Kidney (tissue), 14 donors: ENCODE results near the gene FLRT2. TPM values are rescaled to one million over a fixed set of nuclear protein-coding genes. Genes with fewer than 3 reads are reported as not detected.

Source experiments
- DNase-seq, 5 donors: peaks; one replicate each; pipeline ENCODE4 v3.0.0-alpha.2; 2013 to 2020
- FAIRE-seq: peaks from 2 replicates; lab custom pipeline; 2012; peaks lifted over from hg19 to GRCh38; lab: Jason Lieb, UNC
- H3K27ac ChIP-seq, 2 donors: one replicate each; pipeline ENCODE4 v1.7.0; 2013; ENCODE audit warnings: low read depth in 2 of 2, low read length in 2 of 2, inconsistent platforms in 1 of 2
- H3K27me3 ChIP-seq: one replicate; pipeline ENCODE4 v1.7.1; 2013; ENCODE audit warnings: low read length, inconsistent platforms; ENCODE audit not compliant: control insufficient read depth, insufficient read depth
- H3K36me3 ChIP-seq, 3 donors: one replicate each; pipeline versions ENCODE4 v1.7.0 to v1.7.1; 2013; ENCODE audit warnings: low read length in 3 of 3, control low read depth in 1 of 3, inconsistent platforms in 1 of 3; ENCODE audit not compliant: insufficient read depth in 3 of 3, control insufficient read depth in 2 of 3
- H3K4me1 ChIP-seq, 3 donors: one replicate each; pipeline versions ENCODE4 v1.7.0 to v1.7.1; 2013; ENCODE audit warnings: low read length in 3 of 3, inconsistent platforms in 1 of 3, low read depth in 1 of 3; ENCODE audit not compliant: control insufficient read depth in 2 of 3, insufficient read depth in 2 of 3
- H3K4me3 ChIP-seq, 3 donors: one replicate each; pipeline versions ENCODE4 v1.7.0 to v1.8.1; 2013; ENCODE audit warnings: low read length in 3 of 3, control low read depth in 1 of 3, inconsistent platforms in 1 of 3
- H3K9ac ChIP-seq, 3 donors: one replicate each; pipeline versions ENCODE4 v1.7.0 to v1.7.1; 2013; ENCODE audit warnings: low read length in 3 of 3, control low read depth in 1 of 3, inconsistent platforms in 1 of 3
- H3K9me3 ChIP-seq, 3 donors: one replicate each; pipeline versions ENCODE4 v1.7.0 to v1.7.1; 2013; ENCODE audit warnings: low read length in 3 of 3, control low read depth in 1 of 3, inconsistent platforms in 1 of 3; ENCODE audit not compliant: control insufficient read depth in 2 of 3, insufficient read depth in 1 of 3
- CTCF ChIP-seq: IDR thresholded peaks from 3 replicates; pipeline ENCODE4 v1.5.1; 2012; ENCODE audit warnings: mild to moderate bottlenecking, moderate library complexity, borderline replicate concordance; ENCODE audit not compliant: insufficient read depth; ENCODE audit errors: extremely low read depth
- intact Hi-C: fragments of 100-400 bp; cut with DNase I; formaldehyde crosslinking; loops from one replicate; pipeline ENCODE4 v1.11.1; 2022
- polyA plus RNA-seq: library from polyadenylated mRNA; stranded (reverse); fragments of 350-450 nt; fragmentation: Illumina TruSeq; extraction: RNeasy Lipid Tissue Mini Kit (QIAGEN cat#74804); gene quantifications from one replicate; pipeline ENCODE4 v1.2.3, GENCODE V29; 2014; ENCODE audit warnings: low read depth, low replicate concordance; ENCODE audit not compliant: insufficient read depth
- total RNA-seq: library from RNA; stranded (reverse); fragmentation: NEBNext Ultra II Directional; extraction: Animal tissue kit (Norgen Biotek cat#: 25700); gene quantifications from one replicate; pipeline ENCODE4 v1.2.1, GENCODE V29; 2021
- donor health status: control.
- donor health status: control.
- donor health status: control.
- donor health status: control.
- donor health status: control.
- donor health status: DM: yes; HTN: yes; CAD: no.
- donor health status: Normal renal cell carcinoma (clear cell type).

FLRT2 gene
- total and polyA plus RNA-seq, 2 donors from 2014 or later, result 1.2 to 16.6 TPM

- Histone ChIP-seq H3K9me3 (no peaks in the 10 kb centered on the region), H3K4me1 (no peaks in the 10 kb centered on the region), H3K4me3 (no peak overlapping the region), H3K9ac (no peak overlapping the region), H3K27ac (no peak overlapping the region), H3K36me3 (peaks cover 0 to 8% (median 0%) of the 10 kb centered on the region in 3 donors), H3K27me3 (no peaks in the 10 kb centered on the region)
- DNase-seq, result no peak
- FAIRE-seq, result no peak
- no peak for TF ChIP-seq CTCF
- intact Hi-C loops, result no loop called here
Observed at GRCh38 chr14:85618390-85618789, 88.4 kb downstream of the FLRT2 start.

- Histone ChIP-seq H3K4me1 (no peaks in the 10 kb centered on the region), H3K9me3 (no peaks in the 10 kb centered on the region), H3K4me3 (no peak overlapping the region), H3K27ac (no peak overlapping the region), H3K36me3 (peaks cover 0 to 10% (median 0%) of the 10 kb centered on the region in 3 donors), H3K9ac (no peak overlapping the region), H3K27me3 (no peaks in the 10 kb centered on the region)
- no peak for DNase-seq
- intact Hi-C loops, result no loop called here
- FAIRE-seq, result no peak
- TF ChIP-seq CTCF, result no peak
Observed at GRCh38 chr14:85618978-85619377, 89.0 kb downstream of the FLRT2 start.

GRCh38 chr14:85619851-85620250 is 89.9 kb downstream of the FLRT2 start:
- H3K36me3 ChIP-seq, result peaks cover 0 to 10% (median 0%) of the 10 kb centered on the region in 3 donors
- TF ChIP-seq CTCF, result no peak
- H3K9ac ChIP-seq, result no peak overlapping the region
- DNase-seq (no peak), FAIRE-seq (no peak)
- intact Hi-C loops, result no loop called here
- no peak overlapping the region for H3K4me3 ChIP-seq
- no peak overlapping the region for H3K27ac ChIP-seq
- no peaks in the 10 kb centered on the region for H3K9me3 ChIP-seq
- H3K27me3 ChIP-seq, result no peaks in the 10 kb centered on the region
- no peaks in the 10 kb centered on the region for H3K4me1 ChIP-seq

GRCh38 chr14:85620947-85621346 is 91.0 kb downstream of the FLRT2 start:
- intact Hi-C loops, result no loop called here
- Histone ChIP-seq H3K27ac (no peak overlapping the region), H3K9me3 (no peaks in the 10 kb centered on the region), H3K4me1 (no peaks in the 10 kb centered on the region), H3K36me3 (peaks cover 0 to 10% (median 0%) of the 10 kb centered on the region in 3 donors), H3K27me3 (no peaks in the 10 kb centered on the region), H3K9ac (no peak overlapping the region), H3K4me3 (no peak overlapping the region)
- DNase-seq, result no peak
- no peak for TF ChIP-seq CTCF
- no peak for FAIRE-seq
